Measurements from ENCODE around the gene PIP5KL1. TPM values are rescaled to one million over a fixed set of nuclear protein-coding genes. Genes with fewer than 3 reads are reported as not detected.

Gene PIP5KL1
- total and polyA plus RNA-seq, 2 of the 8 experiments (the other 6 are each of a cell fraction or from before 2014, with no cell fraction given), result 13.4 to 15.4 TPM

DNA sequence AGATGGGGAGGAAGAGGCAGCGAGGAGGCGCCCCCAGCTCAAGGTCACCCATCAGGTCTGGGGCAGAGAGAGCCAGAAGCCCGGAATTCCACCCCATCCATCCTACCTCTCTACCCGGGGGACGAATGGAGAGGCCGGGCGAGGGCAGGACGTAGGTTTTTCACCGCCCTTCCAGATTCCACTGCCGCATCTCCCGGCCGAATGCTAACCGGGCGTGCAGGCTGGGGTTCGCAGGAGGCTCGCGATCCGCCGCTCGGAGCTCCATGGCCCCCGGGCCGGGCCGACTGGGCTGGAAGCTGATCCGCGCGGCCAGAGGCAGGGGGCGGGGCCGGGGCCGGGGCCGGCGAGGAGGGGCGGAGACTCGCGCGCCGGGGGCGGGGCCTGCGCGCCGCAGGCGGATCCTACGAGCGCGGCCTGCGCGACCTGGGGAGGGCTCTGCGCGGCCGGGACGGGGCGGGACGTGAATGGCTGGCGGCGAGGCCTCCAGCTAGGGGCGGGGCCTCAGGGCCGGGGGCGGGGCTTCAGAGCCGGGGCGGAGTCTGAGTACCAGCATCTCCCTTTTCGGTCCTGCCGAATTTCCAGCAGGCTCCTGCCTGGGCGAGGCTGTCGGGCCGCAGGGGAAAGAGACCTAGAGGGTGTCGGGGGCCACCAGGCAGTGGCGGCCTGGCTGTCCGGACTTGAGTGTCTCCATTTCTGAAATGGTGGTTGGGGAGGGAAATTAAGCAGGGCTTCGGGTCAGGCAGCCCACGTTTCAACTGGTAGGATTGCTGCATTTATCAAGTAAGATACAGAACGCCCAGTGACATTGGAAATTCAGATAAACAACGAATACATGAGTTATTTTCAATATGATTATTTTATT is 13.6 kb downstream of the PIP5KL1 start, which contains the start of gene ST6GALNAC4:
TSS of gene ST6GALNAC4 (minus strand) at position 322 of the 862 bp plus-strand sequence. CDS start 622 bp downstream, outside the sequence.
- H2AK5ac ChIP-seq (ENCODE audit: low read depth, low read length), result 0 out of 2 replicates have a peak within 1 kb of the TSS, but pooled peaks have one; percentile 10
- no peak within 1 kb of the TSS for H4K5ac ChIP-seq (ENCODE audit: insufficient read length, low read depth, low read length)
- peaks cover 0 to 3% of the 10 kb centered on the region in 2 experiments for H4K20me1 ChIP-seq (replicated peaks in 1 of 2; ENCODE audit: control insufficient read depth in 1 of 2, insufficient read depth in 2 of 2, low read length in 2 of 2)
- no peak for FAIRE-seq
- no peak within 1 kb of the TSS for H3K4ac ChIP-seq (replicated peaks; ENCODE audit: insufficient read length, low read depth, low read length)
- peak within 1 kb of the TSS; percentile 71 for H4K8ac ChIP-seq (ENCODE audit: extremely low read depth, insufficient read depth, low read length)
- H2BK15ac ChIP-seq (ENCODE audit: low read length), result peak within 1 kb of the TSS; percentile 81; the same call in 1 of the 2 replicates
- no peak within 1 kb of the TSS for H3K56ac ChIP-seq (replicated peaks; ENCODE audit: insufficient read length, low read depth, low read length)
- H3K14ac ChIP-seq (ENCODE audit: insufficient read length), result no peak within 1 kb of the TSS
- 12% methylated on average over 28 of the region's 71 CpGs; no CpG with 5 or more reads in 1 of the 2 experiments for WGBS, 2 experiments (ENCODE audit: extremely low coverage in 1 of 2, insufficient coverage in 1 of 2, insufficient read length in 1 of 2, insufficient replicate concordance in 2 of 2, low coverage in 1 of 2, low lambda C conversion rate in 2 of 2, missing lambda C conversion rate in 1 of 2)
- H3K23me2 ChIP-seq (ENCODE audit: low read depth, low read length), result peaks cover 5% of the 10 kb centered on the region
- DNase-seq (ENCODE audit: low read depth in 1 of 2, low spot score in 2 of 2), result peak in 1 of 2 experiments; percentile 97
- no peak within 1 kb of the TSS for H3K23ac ChIP-seq (ENCODE audit: insufficient read length)
- CTCF ChIA-PET (ENCODE audit: partially characterized antibody), result interaction anchor here (0.6 to 2.9 kb wide), 16 partner anchors 9 to 212 kb away, joined by 3 to 13 read pairs (median 4); partner anchors contain the start of genes ST6GALNAC6 and TOR2A
- peak within 1 kb of the TSS; percentile 24; the same call in 1 of the 2 replicates for H2AFZ ChIP-seq (ENCODE audit: low read length)
- H3K79me1 ChIP-seq (ENCODE audit: low read depth, low read length), result no peaks in the 10 kb centered on the region
- no peak within 1 kb of the TSS for H2BK20ac ChIP-seq (ENCODE audit: low read length)
- no peak within 1 kb of the TSS; the same call in 1 of the 2 replicates for H3K18ac ChIP-seq (ENCODE audit: extremely low read depth, low read length)
- H2BK12ac ChIP-seq (ENCODE audit: low read depth, low read length), result peak within 1 kb of the TSS; percentile 86; the same call in 1 of the 2 replicates
- H3K4me1 ChIP-seq (replicated peaks in 1 of 4; ENCODE audit: control insufficient read depth in 3 of 4, insufficient read depth in 4 of 4, low read length in 3 of 4), result peaks cover 4 to 8% (median 7%) of the 10 kb centered on the region in 4 experiments
- peaks cover 0 to 12% (median 10%) of the 10 kb centered on the region in 4 experiments; a peak in 5 of 7 replicates for H3K27me3 ChIP-seq (replicated peaks in 1 of 4; ENCODE audit: control insufficient read depth in 3 of 4, extremely low read depth in 1 of 4, insufficient read depth in 3 of 4, low read length in 3 of 4)
- H2BK5ac ChIP-seq (ENCODE audit: low read depth, low read length), result 0 out of 2 replicates have a peak within 1 kb of the TSS, but pooled peaks have one; percentile 15
- no peak within 1 kb of the TSS for H2BK120ac ChIP-seq (replicated peaks; ENCODE audit: low read depth, low read length)
- peak within 1 kb of the TSS; percentile 91 to 92 for H3K4me2 ChIP-seq (ENCODE audit: insufficient read depth in 1 of 2, low read depth in 2 of 2, low read length in 2 of 2)
- H3K4me3 ChIP-seq (ENCODE audit: extremely low read depth in 1 of 4, insufficient read depth in 2 of 4, low read depth in 3 of 4, low read length in 4 of 4), result peak within 1 kb of the TSS; percentile 55 to 70 (median 60)
- no peak within 1 kb of the TSS for H4K91ac ChIP-seq (replicated peaks; ENCODE audit: insufficient read length, low read length)
- POLR2A ChIA-PET (ENCODE audit: partially characterized antibody), result interaction anchor here (0.6 to 3.7 kb wide), 8 partner anchors 11 to 139 kb away, joined by 3 to 16 read pairs (median 4); partner anchors contain the start of genes SH2D3C and ST6GALNAC6
- H3K79me2 ChIP-seq (ENCODE audit: control insufficient read depth in 1 of 2, insufficient read depth in 2 of 2, low read length in 2 of 2), result no peaks in the 10 kb centered on the region
- no peaks in the 10 kb centered on the region for H3K9me3 ChIP-seq (ENCODE audit: insufficient read depth in 2 of 2, low read depth in 1 of 2, low read length in 1 of 2)
- H3K36me3 ChIP-seq (ENCODE audit: control insufficient read depth in 2 of 4, insufficient read depth in 4 of 4, low read length in 3 of 4), result peaks cover 0 to 6% (median 0%) of the 10 kb centered on the region in 4 experiments; a peak in 1 of 8 replicates
- H3K9ac ChIP-seq (replicated peaks in 1 of 4; ENCODE audit: extremely low read depth in 1 of 4, low read depth in 3 of 4, low read length in 3 of 4), result peak within 1 kb of the TSS in 3 of 4 experiments; percentile 35 to 63 (median 43); a peak in 5 of 7 replicates
- H3K27ac ChIP-seq (ENCODE audit: low read depth, low read length), result no peak within 1 kb of the TSS
- TF ChIP-seq BRCA1 (IDR thresholded peaks at IDR 0.05; ENCODE audit: low read depth, low read length) (no peak), MAFK (IDR thresholded peaks at IDR 0.05; ENCODE audit: low read depth, low read length) (no peak), POU5F1 (IDR thresholded peaks at IDR 0.05; ENCODE audit: low read depth, low read length) (no peak), CEBPB (IDR thresholded peaks at IDR 0.05; ENCODE audit: low read depth, low read length) (no peak), RAD21 (IDR thresholded peaks at IDR 0.05 in 1 of 2, conservative IDR thresholded peaks at IDR 0.05 in 1 of 2; ENCODE audit: low read depth in 2 of 2, low read length in 2 of 2) (no peak), TEAD4 (IDR thresholded peaks at IDR 0.05; ENCODE audit: low read depth, low read length) (0 out of 2 replicates have a peak, but pooled peaks have one; percentile 2), YY1 (IDR thresholded peaks at IDR 0.05; ENCODE audit: low read depth, low read length) (0 out of 2 replicates have a peak, but pooled peaks have one; percentile 19), CREB1 (IDR thresholded peaks at IDR 0.05) (no peak), FOSL1 (IDR thresholded peaks at IDR 0.05; ENCODE audit: insufficient read depth, low read depth, low read length) (no peak)
- TF ChIP-seq, protein P1, sequence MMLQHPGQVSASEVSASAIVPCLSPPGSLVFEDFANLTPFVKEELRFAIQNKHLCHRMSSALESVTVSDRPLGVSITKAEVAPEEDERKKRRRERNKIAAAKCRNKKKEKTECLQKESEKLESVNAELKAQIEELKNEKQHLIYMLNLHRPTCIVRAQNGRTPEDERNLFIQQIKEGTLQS (IDR thresholded peaks at IDR 0.05; ENCODE audit: insufficient read depth, low read depth, low read length), result no peak
